PC-3 (cell line): ENCODE results near the gene GATA1.

Experiments
- CTCF ChIP-seq: fragments of 300-600 bp; sonication (generic); conservative IDR thresholded peaks from 2 replicates; pipeline ENCODE4 v1.5.1; 2017; ENCODE audit warnings: antibody characterized with exemption, low read depth, mild to moderate bottlenecking, low read length
- EZH2 ChIP-seq: fragments of 300-600 bp; sonication (generic); IDR thresholded peaks from one replicate; pipeline ENCODE4 v1.6.1; 2017; ENCODE audit warnings: antibody characterized with exemption, mild to moderate bottlenecking, low read length; ENCODE audit not compliant: unreplicated experiment
- EZH2phosphoT487 ChIP-seq: fragments of 300-600 bp; sonication (generic); IDR thresholded peaks from 2 replicates; pipeline ENCODE4 v1.6.1; 2018; ENCODE audit warnings: mild to moderate bottlenecking, antibody characterized with exemption, low read length, borderline replicate concordance

GRCh38 chrX:48818866-48819265 is 32.5 kb downstream of the GATA1 start:
- TF ChIP-seq CTCF, result no peak
- no peak for TF ChIP-seq EZH2
- no peak for TF ChIP-seq EZH2phosphoT487
